NOMO-1 treated with DMSO at 0.1 percent for 48 hours (cell line): ENCODE results near the gene GP9.
"Not testable (repeated sequence)": the region's sequence is repeated elsewhere in the genome, so short reads cannot be mapped to it uniquely, and the experiment has no call there.

Source experiments
- DNase-seq: peaks from one replicate; lab custom pipeline; 2025; ENCODE audit not compliant: unreplicated experiment; lab: John Stamatoyannopoulos, UW

GP9 gene

DNA sequence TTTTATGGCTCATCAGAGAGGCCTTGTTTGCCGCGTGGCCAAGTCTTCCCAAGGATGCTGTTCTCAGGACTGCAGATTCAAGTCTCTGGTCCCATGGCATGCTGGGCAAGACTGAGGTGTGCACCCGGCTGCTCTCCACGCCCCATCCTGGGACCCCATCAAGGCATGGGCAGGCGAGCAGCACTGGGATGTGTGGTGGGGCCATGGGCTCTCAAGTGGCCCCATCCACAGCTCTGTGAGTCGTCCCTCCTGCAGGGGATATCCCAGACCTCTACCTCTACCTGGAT is 13.1 kb upstream of the GP9 start:
- DNase-seq, result no peak

- no peak for DNase-seq
Observed at GRCh38 chr3:129050556-129051295, 9.9 kb upstream of the GP9 start.

DNA sequence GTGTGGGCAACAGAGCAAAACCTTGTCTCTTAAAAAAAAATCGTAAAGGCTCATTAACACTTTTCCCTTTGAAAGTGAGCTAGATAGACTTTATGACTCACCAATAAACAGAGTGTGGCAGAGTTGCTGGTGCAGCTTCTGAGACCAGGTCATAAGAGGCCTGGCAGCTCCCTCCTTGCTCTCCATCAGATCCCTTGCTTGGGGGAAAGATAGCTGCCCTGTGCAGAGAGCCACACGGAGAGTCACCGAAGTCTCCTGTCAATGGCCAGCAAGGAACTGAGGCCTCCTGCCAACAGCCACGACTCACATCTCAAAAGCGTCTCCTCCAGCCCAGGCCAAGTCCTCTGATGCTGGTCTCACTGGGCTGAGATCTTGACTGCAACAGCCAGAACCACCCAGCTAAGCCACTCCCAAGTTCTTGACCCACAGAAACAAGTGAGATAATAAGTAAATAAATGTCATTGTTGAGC is 8.7 kb upstream of the GP9 start:
- no peak for DNase-seq

- DNase-seq, result no peak
Observed at GRCh38 chr3:129052675-129053074, 7.9 kb upstream of the GP9 start.

DNA sequence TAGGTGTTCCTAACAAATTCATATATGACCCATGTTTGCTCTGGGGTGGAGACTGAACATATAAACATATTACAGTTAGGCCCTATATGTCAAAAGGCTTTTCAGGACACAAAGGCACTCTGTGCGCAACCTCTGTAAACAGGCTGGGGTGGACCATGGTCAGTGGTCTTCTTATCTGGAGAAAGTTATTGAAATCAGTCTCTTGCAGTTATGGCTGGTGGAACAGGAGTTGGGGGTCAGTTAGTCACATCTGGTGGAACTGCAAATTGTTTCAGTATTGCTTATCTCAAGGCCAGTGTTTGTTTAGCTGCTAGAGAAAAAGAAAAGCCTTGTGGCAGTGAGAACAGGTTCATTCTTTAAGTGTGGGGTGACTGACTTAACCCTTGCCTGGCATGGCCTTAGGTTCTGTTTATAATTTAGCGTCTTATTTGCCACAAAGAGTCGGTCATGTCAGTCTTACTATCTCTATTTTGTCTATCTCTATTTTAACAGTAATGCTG is 5.9 kb upstream of the GP9 start:
- DNase-seq, result no peak

- no peak for DNase-seq
Observed at GRCh38 chr3:129056451-129057173, 4.0 kb upstream of the GP9 start.

DNA sequence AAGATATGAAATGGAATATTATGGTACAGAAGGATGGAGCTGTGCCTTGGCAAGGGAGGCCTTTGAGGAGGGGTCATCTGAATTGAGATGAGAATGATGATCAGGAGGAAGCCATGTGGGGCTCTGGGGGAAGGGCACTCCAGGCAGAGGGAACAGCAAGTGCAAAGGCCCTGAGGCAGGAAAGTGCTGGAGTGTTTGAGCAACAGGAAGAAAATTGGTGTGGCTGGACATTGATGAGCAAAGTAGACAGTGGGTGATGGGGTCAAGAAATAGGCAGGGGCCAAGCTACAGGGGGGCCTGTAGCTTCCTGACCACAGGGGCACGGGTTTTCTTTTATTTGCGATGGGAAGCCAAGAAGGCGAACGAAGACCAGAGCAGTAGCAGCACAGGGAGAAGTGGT is 3.3 kb upstream of the GP9 start:
- no peak for DNase-seq

DNA sequence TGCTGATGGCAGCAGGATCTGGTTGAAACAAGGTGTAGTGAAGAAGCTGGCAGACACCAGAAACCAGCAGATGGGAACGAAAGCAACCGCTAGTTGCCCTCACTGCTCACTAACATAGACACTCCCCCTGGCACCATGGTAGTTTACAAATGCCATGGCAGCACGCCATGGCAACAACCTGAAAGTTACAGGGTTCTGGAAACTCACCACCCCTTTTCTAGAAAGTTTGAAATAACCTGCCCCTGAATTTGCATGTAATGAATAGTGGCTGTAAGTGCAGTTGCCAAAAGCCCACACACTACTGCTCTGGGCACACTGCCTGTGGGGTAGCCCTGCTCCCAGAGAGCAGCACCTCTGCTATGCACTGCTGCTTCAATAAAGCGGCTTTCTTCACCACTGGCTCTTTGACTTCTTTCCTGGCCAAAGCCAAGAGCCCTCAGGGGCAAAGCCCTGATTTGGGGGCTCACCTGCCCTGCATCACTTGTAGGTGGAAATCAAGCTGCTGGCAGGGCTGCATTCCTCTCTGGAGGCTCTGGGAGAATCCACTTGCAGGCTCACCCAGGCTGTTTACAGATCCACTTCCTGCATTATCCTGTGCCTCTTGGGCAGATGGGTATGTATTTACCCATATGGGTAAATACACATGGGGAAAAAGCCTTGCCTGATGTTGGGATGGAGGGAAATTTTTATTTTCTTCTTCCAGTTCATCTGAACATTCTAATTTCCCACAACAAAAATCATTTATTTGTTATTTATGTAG is 2.0 kb upstream of the GP9 start:
- no peak for DNase-seq

GRCh38 chr3:129059311-129059958 is 1.1 kb upstream of the GP9 start:
- no peak for DNase-seq

- DNase-seq, result no peak
Observed at GRCh38 chr3:129061023-129061887, 676 bp downstream of the GP9 start.

GRCh38 chr3:129061888-129062834 is 1.6 kb downstream of the GP9 start:
- DNase-seq, result no peak

- no peak for DNase-seq
Observed at GRCh38 chr3:129063091-129063640, 2.6 kb downstream of the GP9 start.

GRCh38 chr3:129063841-129064482 is 3.4 kb downstream of the GP9 start:
- no peak for DNase-seq

- no peak for DNase-seq
Observed at GRCh38 chr3:129065016-129065719, 4.6 kb downstream of the GP9 start.

GRCh38 chr3:129065720-129066073 is 5.1 kb downstream of the GP9 start:
- no peak for DNase-seq

DNA sequence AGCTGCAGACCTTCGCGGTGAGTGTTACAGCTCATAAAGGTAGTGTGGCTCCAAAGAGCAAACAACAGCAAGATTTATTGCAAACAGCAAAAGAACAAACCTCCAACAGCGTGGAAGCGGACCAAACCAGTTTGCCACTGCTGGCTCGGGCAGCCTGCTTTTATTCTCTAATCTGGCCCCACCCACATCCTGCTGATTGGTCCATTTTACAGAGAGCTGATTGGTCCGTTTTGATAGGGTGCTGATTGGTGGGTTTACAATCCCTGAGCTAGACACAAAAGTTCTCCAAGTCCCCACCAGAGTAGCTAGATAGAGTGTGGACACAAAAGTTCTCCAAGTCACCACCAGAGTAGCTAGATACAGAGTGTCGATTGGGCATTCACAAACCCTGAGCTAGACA is 7.1 kb downstream of the GP9 start:
- not testable (repeated sequence) for DNase-seq

DNA sequence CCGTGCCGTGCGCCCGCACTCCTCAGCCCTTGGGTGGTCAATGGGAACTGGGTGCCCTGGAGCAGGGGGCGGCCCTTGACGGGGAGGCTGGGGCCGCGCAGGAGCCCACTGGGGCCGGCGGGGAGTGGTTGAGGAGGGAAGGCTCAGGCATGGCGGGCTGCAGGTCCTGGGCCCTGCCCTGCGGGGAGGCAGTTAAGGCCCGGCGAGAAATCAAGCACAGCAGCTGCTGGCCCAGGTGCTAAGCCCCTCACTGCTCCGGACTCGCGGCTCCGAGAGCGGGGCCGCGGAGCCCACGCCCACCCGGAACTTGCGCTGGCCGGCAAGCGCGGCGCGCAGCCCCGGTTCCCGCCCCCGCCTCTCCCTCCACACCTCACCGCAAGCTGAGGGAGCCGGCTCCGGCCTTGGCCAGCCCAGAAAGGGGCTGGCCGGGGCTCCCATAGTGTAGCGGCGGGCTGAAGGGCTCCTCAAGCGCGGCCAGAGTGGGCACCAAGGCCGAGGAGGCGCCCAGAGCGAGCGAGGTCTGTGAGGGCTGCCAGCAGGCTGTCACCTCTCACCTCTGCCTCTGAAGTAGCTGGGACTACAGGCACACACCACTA is 7.8 kb downstream of the GP9 start:
- no peak for DNase-seq
